Lower lobe of right lung (tissue), 2 donors: ENCODE data around the gene IGFBP5. TPM values are rescaled to one million over a fixed set of nuclear protein-coding genes. Genes with fewer than 3 reads are reported as not detected.

Source experiments
- ATAC-seq, 2 donors: fragments of 200-7000 bp; cut with Tn5 transposase; one replicate each; pipeline ENCODE4 v1.9.1; 2020 to 2022; ENCODE audit warnings: mild to moderate bottlenecking in 2 of 2, moderate library complexity in 2 of 2
- DNase-seq: peaks from one replicate; pipeline ENCODE4 v3.0.0-alpha.2; 2020
- H3K27ac ChIP-seq: fragments of 200-600 bp; one replicate; pipeline ENCODE4 v1.8.0; 2022
- H3K27me3 ChIP-seq: fragments of 200-600 bp; one replicate; pipeline ENCODE4 v1.8.0; 2022; ENCODE audit warnings: low read depth
- H3K36me3 ChIP-seq: fragments of 200-600 bp; one replicate; pipeline ENCODE4 v1.8.0; 2022; ENCODE audit warnings: mild to moderate bottlenecking
- H3K4me1 ChIP-seq: fragments of 200-600 bp; one replicate; pipeline ENCODE4 v1.8.0; 2022
- H3K4me3 ChIP-seq: fragments of 200-600 bp; one replicate; pipeline ENCODE4 v1.8.0; 2022; ENCODE audit warnings: mild to moderate bottlenecking
- H3K9me3 ChIP-seq: fragments of 200-600 bp; one replicate; pipeline ENCODE4 v1.8.0; 2022
- CTCF ChIP-seq: fragments of 200-600 bp; IDR thresholded peaks from one replicate; pipeline ENCODE4 v1.8.0; 2022; ENCODE audit warnings: antibody characterized with exemption, mild to moderate bottlenecking
- intact Hi-C: fragments of 100-400 bp; cut with DNase I; formaldehyde crosslinking; loops from one replicate; pipeline ENCODE4 v1.11.0; 2022
- total RNA-seq: library from RNA; stranded (reverse); fragmentation: NEBNext Ultra II Directional; extraction: Animal tissue kit (Norgen Biotek cat#: 25700); gene quantifications from one replicate; pipeline ENCODE4 v1.2.1, GENCODE V29; 2021
- donor health status: DM: no; HTN: yes; CAD: no; lungs with severe emphysema.

Gene IGFBP5
- total RNA-seq, 1 donor from 2014 or later: 145 TPM

- Histone ChIP-seq H3K27ac (no peak overlapping the region), H3K27me3 (no peaks in the 10 kb centered on the region), H3K4me3 (no peak overlapping the region), H3K4me1 (peaks cover 9% of the 10 kb centered on the region), H3K9me3 (no peaks in the 10 kb centered on the region), H3K36me3 (no peaks in the 10 kb centered on the region)
- intact Hi-C loops: no loop called here
- no peak for TF ChIP-seq CTCF
- no peak for DNase-seq
- no peak for ATAC-seq
Measured at GRCh38 chr2:216648105-216648504, 47.2 kb downstream of the IGFBP5 start.

GRCh38 chr2:216646116-216646515 lies 49.2 kb downstream of the IGFBP5 start:
- Histone ChIP-seq H3K9me3 (no peaks in the 10 kb centered on the region), H3K27ac (no peak overlapping the region), H3K4me1 (peaks cover 9% of the 10 kb centered on the region)

GRCh38 chr2:216645636-216645950 lies 49.8 kb downstream of the IGFBP5 start:
- intact Hi-C loops: no loop called here
- Histone ChIP-seq H3K27me3 (peaks cover 4% of the 10 kb centered on the region), H3K9me3 (no peaks in the 10 kb centered on the region), H3K4me3 (no peak overlapping the region), H3K27ac (no peak overlapping the region), H3K4me1 (peaks cover 9% of the 10 kb centered on the region), H3K36me3 (no peaks in the 10 kb centered on the region)
- ATAC-seq: no peak
- no peak for TF ChIP-seq CTCF
- DNase-seq: no peak

More at GRCh38 chr2:216646116-216646515, 49.2 kb downstream of the IGFBP5 start:
- Histone ChIP-seq H3K4me3 (no peak overlapping the region), H3K27me3 (peaks cover 2% of the 10 kb centered on the region), H3K36me3 (no peaks in the 10 kb centered on the region)
- TF ChIP-seq CTCF: no peak
- intact Hi-C loops: no loop called here
- ATAC-seq: no peak
- DNase-seq: no peak

- peak in 1 of 2 donors; percentile 20 for ATAC-seq
- peaks cover 9% of the 10 kb centered on the region for H3K4me1 ChIP-seq
- no peak overlapping the region for H3K4me3 ChIP-seq
- H3K27me3 ChIP-seq: peaks cover 4% of the 10 kb centered on the region
- H3K9me3 ChIP-seq: no peaks in the 10 kb centered on the region
- no peak for TF ChIP-seq CTCF
- peak overlapping the region; percentile 31 for H3K27ac ChIP-seq
- intact Hi-C loops: no loop called here
- no peaks in the 10 kb centered on the region for H3K36me3 ChIP-seq
- no peak for DNase-seq
Measured at GRCh38 chr2:216644842-216645635, 50.3 kb downstream of the IGFBP5 start.

GRCh38 chr2:216643986-216644659 lies 51.2 kb downstream of the IGFBP5 start:
- peaks cover 11% of the 10 kb centered on the region for H3K27me3 ChIP-seq
- ATAC-seq (no peak), DNase-seq (no peak)
- peaks cover 9% of the 10 kb centered on the region for H3K4me1 ChIP-seq
- TF ChIP-seq CTCF: no peak
- no peaks in the 10 kb centered on the region for H3K36me3 ChIP-seq
- H3K4me3 ChIP-seq: no peak overlapping the region
- peak overlapping the region; percentile 31 for H3K27ac ChIP-seq
- H3K9me3 ChIP-seq: no peaks in the 10 kb centered on the region
- intact Hi-C loops: no loop called here
